Activated CD8-positive, alpha-beta memory T cell treated with anti-CD3 and anti-CD28 coated beads, Interleukin-2, amount 10 ng/mL, durations not matched to agents 7 days and 5 days (primary cell): ENCODE results near the gene TMEM38A. TPM values are rescaled to one million over a fixed set of nuclear protein-coding genes. Genes with fewer than 3 reads are reported as not detected.
"Not testable (repeated sequence)": the region's sequence is repeated elsewhere in the genome, so short reads cannot be mapped to it uniquely, and the experiment has no call there.

Source experiments
- ATAC-seq: fragments of 150-1000 bp; cut with Tn5 transposase; one replicate; pipeline ENCODE4 v1.10.0; 2021; ENCODE audit warnings: moderate library complexity
- CTCF ChIA-PET: fragments of 350-600 bp; sonication (Branson Sonifier 250); formaldehyde crosslinking; loops from one replicate; lab custom pipeline; 2021; ENCODE audit warnings: antibody characterized with exemption; lab: Charles Lee
- DNase-seq: peaks from one replicate; pipeline ENCODE4 v3.0.0-alpha.2; 2020
- H3K27ac Mint-ChIP-seq: one replicate; pipeline ENCODE4 v1.8.0; 2021; ENCODE audit warnings: mild to moderate bottlenecking, mixed read lengths
- H3K27me3 Mint-ChIP-seq: one replicate; pipeline ENCODE4 v1.8.0; 2021; ENCODE audit warnings: mixed read lengths
- H3K36me3 Mint-ChIP-seq: one replicate; pipeline ENCODE4 v1.8.0; 2021; ENCODE audit warnings: mild to moderate bottlenecking, mixed read lengths
- H3K4me1 Mint-ChIP-seq: one replicate; pipeline ENCODE4 v1.8.0; 2021; ENCODE audit warnings: mixed read lengths
- H3K4me3 Mint-ChIP-seq: one replicate; pipeline ENCODE4 v1.8.0; 2021; ENCODE audit warnings: mild to moderate bottlenecking, moderate library complexity, mixed read lengths
- H3K9me3 Mint-ChIP-seq: one replicate; pipeline ENCODE4 v1.8.0; 2022; ENCODE audit warnings: low read depth, mixed read lengths
- total RNA-seq, 2 experiments: library from RNA; stranded (reverse); gene quantifications; one replicate each; pipeline ENCODE4 v1.2.3, GENCODE V29; 2021

TMEM38A gene
- total RNA-seq, 2 experiments from 2014 or later = 0.87 to 0.88 TPM

DNA sequence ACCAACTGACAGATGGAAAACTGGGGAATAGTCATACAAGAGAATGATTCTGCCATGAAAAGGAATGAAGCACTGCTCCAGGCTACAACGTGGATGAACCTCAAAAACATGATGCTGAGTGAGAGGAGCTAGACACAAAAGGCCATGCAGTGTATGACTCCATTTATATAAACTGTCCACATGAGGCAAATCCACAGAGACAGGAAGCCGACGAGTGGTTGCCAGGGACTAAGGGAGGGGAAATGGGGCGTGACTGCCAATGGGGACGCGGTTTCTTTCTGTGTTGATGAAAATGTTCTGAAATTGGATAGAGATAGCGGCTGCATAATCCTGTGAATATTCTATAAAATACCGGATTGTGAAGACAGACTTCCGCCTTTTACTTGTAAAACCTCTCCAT, 11.2 kb upstream of the TMEM38A start:
- no peaks in the 10 kb centered on the region for H3K27me3 Mint-ChIP-seq
- H3K4me1 Mint-ChIP-seq = peaks cover 16% of the 10 kb centered on the region
- CTCF ChIA-PET = interaction anchor here (0.9 kb wide), 1 partner anchor 11 kb away, joined by 3 read pairs; the partner anchor contains the start of gene TMEM38A
- H3K9me3 Mint-ChIP-seq = no peaks in the 10 kb centered on the region
- H3K4me3 Mint-ChIP-seq = no peak overlapping the region
- ATAC-seq (no peak), DNase-seq (no peak)
- peaks cover 64% of the 10 kb centered on the region for H3K36me3 Mint-ChIP-seq
- peak overlapping the region; percentile 5 for H3K27ac Mint-ChIP-seq

DNA sequence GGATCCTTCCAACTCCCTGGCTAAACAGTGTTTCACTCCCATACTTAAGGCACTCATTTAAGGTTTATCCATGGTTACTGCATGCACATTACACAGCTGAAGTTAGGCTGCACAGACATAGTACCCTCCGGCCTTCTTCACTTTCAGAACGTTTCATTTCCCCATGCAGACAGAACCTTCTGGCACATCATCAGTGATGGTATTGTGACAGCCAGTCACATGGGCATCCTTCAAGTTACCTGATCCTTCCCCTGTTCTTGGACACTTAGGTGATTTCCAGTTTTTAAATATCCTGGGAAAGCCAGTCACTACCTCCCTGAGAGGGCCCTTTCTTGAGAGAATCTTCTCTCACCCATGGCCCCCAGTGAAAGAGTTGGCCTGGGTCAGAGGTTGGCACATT, 10.1 kb upstream of the TMEM38A start:
- CTCF ChIA-PET = no interaction called here
- Mint-ChIP-seq H3K36me3 (peaks cover 67% of the 10 kb centered on the region), H3K4me3 (no peak overlapping the region), H3K4me1 (peaks cover 22% of the 10 kb centered on the region), H3K27ac (no peak overlapping the region), H3K27me3 (no peaks in the 10 kb centered on the region), H3K9me3 (no peaks in the 10 kb centered on the region)
- ATAC-seq (no peak), DNase-seq (no peak)

- CTCF ChIA-PET = not testable (repeated sequence)
- H3K4me1 Mint-ChIP-seq = peaks cover 26% of the 10 kb centered on the region
Observed at GRCh38 chr19:16651421-16652188, 9.3 kb upstream of the TMEM38A start.

GRCh38 chr19:16652854-16653253, 8.1 kb upstream of the TMEM38A start:
- H3K27ac Mint-ChIP-seq = no peak overlapping the region
- no peak overlapping the region for H3K4me3 Mint-ChIP-seq
- H3K9me3 Mint-ChIP-seq = no peaks in the 10 kb centered on the region
- peaks cover 33% of the 10 kb centered on the region for H3K4me1 Mint-ChIP-seq
- DNase-seq (no peak), ATAC-seq (no peak)
- CTCF ChIA-PET = no interaction called here
- H3K27me3 Mint-ChIP-seq = no peaks in the 10 kb centered on the region
- peaks cover 69% of the 10 kb centered on the region for H3K36me3 Mint-ChIP-seq

More at GRCh38 chr19:16651421-16652188, 9.3 kb upstream of the TMEM38A start:
- not testable (repeated sequence) for H3K4me3 Mint-ChIP-seq, H3K27ac Mint-ChIP-seq, ATAC-seq, H3K9me3 Mint-ChIP-seq, H3K27me3 Mint-ChIP-seq, DNase-seq
- peaks cover 70% of the 10 kb centered on the region for H3K36me3 Mint-ChIP-seq

GRCh38 chr19:16654140-16654539, 6.8 kb upstream of the TMEM38A start:
- no peaks in the 10 kb centered on the region for H3K9me3 Mint-ChIP-seq
- H3K36me3 Mint-ChIP-seq = peaks cover 73% of the 10 kb centered on the region
- H3K4me3 Mint-ChIP-seq = no peak overlapping the region
- CTCF ChIA-PET = no interaction called here
- no peak for ATAC-seq
- peaks cover 41% of the 10 kb centered on the region for H3K4me1 Mint-ChIP-seq
- H3K27me3 Mint-ChIP-seq = no peaks in the 10 kb centered on the region
- no peak overlapping the region for H3K27ac Mint-ChIP-seq
- DNase-seq = no peak

GRCh38 chr19:16654627-16655026, 6.3 kb upstream of the TMEM38A start:
- Mint-ChIP-seq H3K4me3 (no peak overlapping the region), H3K27me3 (no peaks in the 10 kb centered on the region), H3K9me3 (no peaks in the 10 kb centered on the region), H3K27ac (no peak overlapping the region), H3K36me3 (peaks cover 71% of the 10 kb centered on the region), H3K4me1 (peaks cover 40% of the 10 kb centered on the region)
- DNase-seq = no peak
- no peak for ATAC-seq
- CTCF ChIA-PET = no interaction called here

GRCh38 chr19:16655727-16656126, 5.2 kb upstream of the TMEM38A start:
- CTCF ChIA-PET = no interaction called here
- peaks cover 64% of the 10 kb centered on the region for H3K36me3 Mint-ChIP-seq
- ATAC-seq (no peak), DNase-seq (no peak)
- H3K27ac Mint-ChIP-seq = no peak overlapping the region
- peaks cover 34% of the 10 kb centered on the region for H3K4me1 Mint-ChIP-seq
- H3K27me3 Mint-ChIP-seq = no peaks in the 10 kb centered on the region
- H3K9me3 Mint-ChIP-seq = no peaks in the 10 kb centered on the region
- H3K4me3 Mint-ChIP-seq = no peak overlapping the region

- CTCF ChIA-PET = interaction anchor here (1.2 kb wide), 1 partner anchor 71 kb away, joined by 3 read pairs; no protein-coding TSS in a partner anchor
Observed at GRCh38 chr19:16657384-16657783, 3.6 kb upstream of the TMEM38A start.

DNA sequence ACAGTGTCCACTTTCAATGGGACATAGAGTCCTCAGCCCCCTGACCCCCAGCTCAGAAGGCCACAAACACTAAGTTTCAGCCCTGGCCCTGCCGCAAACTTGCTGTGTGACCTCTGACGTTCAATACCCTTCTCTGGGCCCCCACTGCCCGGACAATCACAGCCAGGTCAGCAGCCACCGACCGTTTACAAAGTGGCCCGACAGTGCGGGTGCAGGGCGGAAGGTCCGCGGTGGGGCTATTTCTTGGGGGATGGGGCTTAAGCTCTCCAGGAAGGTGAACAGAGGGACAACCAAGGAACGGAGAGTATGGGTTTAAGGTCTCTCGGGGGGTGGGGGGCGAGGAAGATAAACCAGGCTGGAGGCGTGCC, 1.5 kb upstream of the TMEM38A start:
- CTCF ChIA-PET = interaction anchor here (1.9 kb wide), 1 partner anchor 32 kb away, joined by 6 read pairs; the partner anchor contains the start of gene MED26

More at GRCh38 chr19:16657384-16657783, 3.6 kb upstream of the TMEM38A start:
- peaks cover 51% of the 10 kb centered on the region for H3K36me3 Mint-ChIP-seq
- H3K9me3 Mint-ChIP-seq = no peaks in the 10 kb centered on the region
- peaks cover 9% of the 10 kb centered on the region for H3K27me3 Mint-ChIP-seq
- H3K27ac Mint-ChIP-seq = no peak overlapping the region
- H3K4me3 Mint-ChIP-seq = no peak overlapping the region
- ATAC-seq = no peak
- DNase-seq = no peak
- H3K4me1 Mint-ChIP-seq = peaks cover 40% of the 10 kb centered on the region

DNA sequence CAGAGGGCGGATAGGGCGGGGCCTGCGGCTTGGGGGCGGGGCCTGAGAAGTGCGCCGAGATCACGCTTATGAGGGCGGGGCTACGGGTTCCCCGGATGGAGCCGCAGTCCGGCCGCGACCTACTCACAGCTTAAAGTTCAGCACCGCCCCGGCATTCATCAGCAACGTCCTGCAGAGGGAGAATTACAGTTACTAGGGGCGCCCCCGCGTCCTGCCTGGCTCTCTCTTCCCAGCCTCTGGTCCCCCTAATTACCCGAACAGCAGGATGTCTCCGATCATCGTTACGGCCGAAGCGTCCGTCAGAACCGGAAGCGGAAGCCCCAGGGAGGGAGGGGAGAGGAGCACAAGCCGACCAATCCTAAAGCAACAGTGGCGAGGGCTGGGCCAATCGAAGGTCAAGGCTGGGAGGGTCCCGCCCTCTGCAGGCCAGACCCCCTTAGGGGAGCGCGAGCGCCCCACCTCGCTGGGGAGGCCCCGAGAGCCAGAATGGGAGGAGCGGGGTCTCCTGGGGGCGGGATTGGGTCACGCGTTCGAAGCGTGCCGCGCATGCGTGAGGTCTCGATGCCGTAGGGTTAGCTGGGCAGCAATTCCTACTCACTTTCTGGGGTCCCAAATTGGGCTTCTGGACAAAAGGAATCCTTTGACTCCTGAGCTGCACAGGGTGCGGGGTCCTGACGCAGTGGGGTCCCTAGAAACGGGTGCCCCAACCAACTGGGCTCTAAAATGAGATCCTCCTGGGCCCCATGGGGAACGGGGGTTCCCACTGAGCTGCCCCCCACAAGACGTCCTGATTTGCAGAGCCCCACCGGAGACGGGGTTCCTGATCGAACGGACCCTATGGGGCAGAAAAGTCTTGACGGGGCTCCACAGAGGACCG, 869 bp upstream of the TMEM38A start, which contains the start of gene SMIM7:
SMIM7 (minus strand) TSS at position 313 of the 877 bp plus-strand sequence; CDS start at position 279, 34 bp downstream.
- ATAC-seq = peak; percentile 99
- peak within 1 kb of the TSS; percentile 98 for H3K27ac Mint-ChIP-seq
- H3K4me3 Mint-ChIP-seq = peak within 1 kb of the TSS; percentile 98
- peaks cover 42% of the 10 kb centered on the region for H3K4me1 Mint-ChIP-seq
- CTCF ChIA-PET = interaction anchor here (0.6 to 1.9 kb wide), 6 partner anchors 11 to 392 kb away, joined by 3 to 6 read pairs (median 4); partner anchors contain the start of genes CHERP and MED26
- peaks cover 27% of the 10 kb centered on the region for H3K36me3 Mint-ChIP-seq
- peak; percentile 99 for DNase-seq
- H3K9me3 Mint-ChIP-seq = no peaks in the 10 kb centered on the region
- peaks cover 14% of the 10 kb centered on the region for H3K27me3 Mint-ChIP-seq

More for the DNA sequence above, 1.5 kb upstream of the TMEM38A start:
- H3K27ac Mint-ChIP-seq = peak overlapping the region; percentile 98
- H3K9me3 Mint-ChIP-seq = no peaks in the 10 kb centered on the region
- H3K36me3 Mint-ChIP-seq = peaks cover 33% of the 10 kb centered on the region
- ATAC-seq (no peak), DNase-seq (no peak)
- H3K27me3 Mint-ChIP-seq = peaks cover 14% of the 10 kb centered on the region
- H3K4me1 Mint-ChIP-seq = peaks cover 47% of the 10 kb centered on the region
- peak overlapping the region; percentile 98 for H3K4me3 Mint-ChIP-seq

GRCh38 chr19:16661480-16662034, 618 bp downstream of the TMEM38A start:
- CTCF ChIA-PET = interaction anchor here (0.6 to 1.4 kb wide), 3 partner anchors 12 to 119 kb away, joined by 3 to 4 read pairs (median 3); no protein-coding TSS in a partner anchor
- H3K4me3 Mint-ChIP-seq = peak overlapping the region; percentile 98
- no peak for ATAC-seq
- DNase-seq = peak; percentile 41
- H3K27ac Mint-ChIP-seq = no peak overlapping the region
- peaks cover 15% of the 10 kb centered on the region for H3K36me3 Mint-ChIP-seq
- H3K9me3 Mint-ChIP-seq = no peaks in the 10 kb centered on the region
- H3K27me3 Mint-ChIP-seq = peaks cover 14% of the 10 kb centered on the region
- peaks cover 32% of the 10 kb centered on the region for H3K4me1 Mint-ChIP-seq

DNA sequence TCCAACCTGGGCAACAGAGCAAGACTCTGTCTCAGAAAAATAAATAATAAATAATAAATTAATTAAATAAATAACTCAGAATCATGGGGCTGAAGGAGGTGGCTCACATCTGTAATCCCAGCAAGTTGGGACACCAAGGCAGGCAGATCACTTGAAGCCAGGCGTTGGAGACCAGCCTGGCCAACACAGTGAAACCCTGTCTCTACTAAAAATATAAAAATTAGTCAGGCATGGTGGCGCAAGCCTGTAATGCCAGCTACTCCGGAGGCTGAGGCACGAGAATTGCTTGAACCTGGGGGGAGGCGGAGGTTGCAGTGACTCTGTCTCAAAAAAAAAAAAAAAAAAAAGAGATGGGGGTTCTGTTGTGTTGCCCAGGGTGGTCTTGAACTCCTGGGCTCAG, 7.2 kb downstream of the TMEM38A start:
- CTCF ChIA-PET = no interaction called here
- DNase-seq = no peak
- Mint-ChIP-seq H3K4me3 (no peak overlapping the region), H3K27ac (no peak overlapping the region), H3K4me1 (peaks cover 4% of the 10 kb centered on the region), H3K27me3 (peaks cover 2% of the 10 kb centered on the region), H3K9me3 (no peaks in the 10 kb centered on the region), H3K36me3 (no peaks in the 10 kb centered on the region)
- ATAC-seq = no peak

DNA sequence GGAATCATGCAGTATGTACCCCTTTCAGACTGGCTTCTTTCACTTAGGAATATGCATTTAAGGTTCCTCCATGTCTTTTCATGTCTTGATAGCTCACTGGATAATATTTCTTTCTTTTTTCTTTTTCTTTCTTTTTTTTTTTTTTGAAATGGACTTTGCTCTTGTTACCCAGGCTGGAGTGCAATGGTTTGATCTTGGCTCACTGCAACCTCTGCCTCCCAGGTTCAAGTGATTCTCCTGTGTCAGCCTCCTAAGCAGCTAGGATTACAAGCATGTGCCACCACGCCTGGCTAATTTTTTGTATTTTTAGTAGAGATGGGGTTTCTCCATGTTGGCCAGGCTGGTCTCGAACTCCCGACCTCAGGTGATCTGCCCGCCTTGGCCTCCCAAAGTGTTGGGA, 7.8 kb downstream of the TMEM38A start:
- H3K27ac Mint-ChIP-seq, H3K9me3 Mint-ChIP-seq, CTCF ChIA-PET, H3K27me3 Mint-ChIP-seq, DNase-seq, ATAC-seq, H3K4me1 Mint-ChIP-seq, H3K4me3 Mint-ChIP-seq, H3K36me3 Mint-ChIP-seq: not testable (repeated sequence)
